GM21717 (cell line): ENCODE data around the gene INPP5J.

Experiments
- ATAC-seq: cut with Tn5 transposase; IDR thresholded peaks from one replicate; pipeline ENCODE4 v1.9.1; 2021; ENCODE audit warnings: mild to moderate bottlenecking, moderate library complexity; ENCODE audit not compliant: unreplicated experiment

INPP5J gene

DNA sequence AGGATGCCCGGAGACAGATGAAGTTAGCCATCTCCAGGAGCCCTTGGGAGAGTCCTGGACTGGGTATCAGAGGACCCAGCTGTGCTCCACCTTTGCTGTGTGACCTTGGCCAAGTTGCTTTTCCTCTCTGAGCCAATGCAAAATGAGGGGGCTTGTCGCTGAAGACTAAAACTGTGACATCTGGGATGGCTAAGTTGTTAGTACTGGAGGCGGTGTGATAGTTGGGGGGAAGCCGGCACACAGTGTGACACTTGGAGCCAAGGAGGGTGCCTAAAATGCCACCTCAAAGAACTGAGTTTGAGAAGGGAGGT is 481 bp downstream of the INPP5J start:
- no peak for ATAC-seq

DNA sequence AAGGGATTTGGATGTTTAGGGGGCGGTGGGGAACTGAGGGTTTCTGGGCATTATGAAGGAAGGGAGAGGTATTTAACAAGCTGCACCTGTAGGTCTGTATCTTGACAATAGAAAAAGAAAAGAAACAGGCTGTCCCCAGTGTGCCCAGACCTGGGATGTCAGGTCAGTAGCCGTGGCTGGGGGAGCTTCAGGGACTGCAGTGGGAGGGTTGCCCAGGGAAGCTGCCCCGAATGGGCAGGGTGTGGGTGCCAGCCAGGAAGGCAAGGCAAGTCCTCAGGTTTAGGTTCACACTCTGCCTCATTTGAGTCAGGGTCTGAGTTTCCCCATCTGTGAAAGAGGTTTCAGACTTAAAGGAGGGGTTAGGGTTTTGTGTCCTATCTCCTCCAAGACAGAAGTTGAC is 1.5 kb downstream of the INPP5J start:
- no peak for ATAC-seq

DNA sequence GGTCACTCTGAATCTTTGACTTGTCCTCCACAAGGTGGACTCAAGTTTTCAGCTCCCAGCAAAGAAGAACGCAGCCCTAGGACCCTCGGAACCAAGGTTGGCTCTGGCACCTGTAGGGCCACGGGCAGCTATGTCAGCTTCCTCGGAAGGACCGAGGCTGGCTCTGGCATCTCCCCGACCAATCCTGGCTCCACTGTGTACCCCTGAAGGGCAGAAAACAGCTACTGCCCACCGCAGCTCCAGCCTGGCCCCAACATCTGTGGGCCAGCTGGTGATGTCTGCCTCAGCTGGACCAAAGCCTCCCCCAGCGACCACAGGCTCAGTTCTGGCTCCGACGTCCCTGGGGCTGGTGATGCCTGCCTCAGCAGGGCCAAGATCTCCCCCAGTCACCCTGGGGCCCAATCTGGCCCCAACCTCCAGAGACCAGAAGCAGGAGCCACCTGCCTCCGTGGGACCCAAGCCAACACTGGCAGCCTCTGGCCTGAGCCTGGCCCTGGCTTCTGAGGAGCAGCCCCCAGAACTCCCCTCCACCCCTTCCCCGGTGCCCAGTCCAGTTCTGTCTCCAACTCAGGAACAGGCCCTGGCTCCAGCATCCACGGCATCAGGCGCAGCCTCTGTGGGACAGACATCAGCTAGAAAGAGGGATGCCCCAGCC is 2.2 kb downstream of the INPP5J start:
- ATAC-seq: no peak

DNA sequence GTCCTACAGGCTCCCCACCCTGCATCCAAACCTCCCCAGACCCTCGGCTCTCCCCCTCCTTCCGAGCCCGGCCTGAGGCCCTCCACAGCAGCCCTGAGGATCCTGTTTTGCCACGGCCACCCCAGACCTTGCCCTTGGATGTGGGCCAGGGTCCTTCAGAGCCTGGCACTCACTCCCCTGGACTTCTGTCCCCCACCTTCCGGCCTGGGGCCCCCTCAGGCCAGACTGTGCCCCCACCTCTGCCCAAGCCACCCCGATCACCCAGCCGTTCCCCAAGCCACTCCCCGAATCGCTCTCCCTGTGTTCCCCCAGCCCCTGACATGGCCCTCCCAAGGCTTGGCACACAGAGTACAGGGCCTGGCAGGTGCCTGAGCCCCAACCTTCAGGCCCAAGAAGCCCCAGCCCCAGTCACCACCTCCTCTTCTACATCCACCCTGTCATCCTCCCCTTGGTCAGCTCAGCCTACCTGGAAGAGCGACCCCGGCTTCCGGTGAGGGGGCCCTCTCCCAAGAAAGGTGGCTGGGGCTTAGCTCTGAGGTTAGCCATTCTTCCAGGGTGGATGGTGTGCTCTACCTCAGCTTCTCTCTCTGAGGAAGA is 2.9 kb downstream of the INPP5J start:
- ATAC-seq: no peak

DNA sequence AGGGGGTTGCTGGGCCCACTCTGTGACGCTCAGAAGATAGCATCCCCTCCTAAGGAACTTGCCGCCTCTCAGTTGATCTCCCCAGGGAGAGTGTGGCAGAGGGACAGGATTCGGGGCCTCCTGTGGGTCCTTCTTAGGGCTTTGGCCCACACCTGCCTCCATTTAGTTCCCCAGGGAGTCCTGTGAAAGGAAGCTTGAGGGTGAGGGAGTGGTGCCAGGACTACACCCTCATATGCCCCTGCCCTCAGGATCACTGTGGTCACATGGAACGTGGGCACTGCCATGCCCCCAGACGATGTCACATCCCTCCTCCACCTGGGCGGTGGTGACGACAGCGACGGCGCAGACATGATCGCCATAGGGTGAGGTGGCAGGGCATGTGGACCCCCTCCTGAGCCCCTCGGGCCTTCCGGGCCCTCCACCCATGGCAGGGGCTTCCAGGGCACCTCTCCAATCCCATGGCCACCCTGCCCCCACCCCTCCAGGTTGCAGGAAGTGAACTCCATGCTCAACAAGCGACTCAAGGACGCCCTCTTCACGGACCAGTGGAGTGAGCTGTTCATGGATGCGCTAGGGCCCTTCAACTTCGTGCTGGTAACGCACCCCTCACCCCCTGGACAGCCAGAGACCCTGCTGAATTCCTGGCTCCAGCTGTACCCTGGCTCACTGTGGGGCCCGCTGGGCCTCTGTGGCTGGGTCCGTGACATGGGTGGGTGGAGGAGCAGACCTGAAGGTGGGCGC is 3.5 kb downstream of the INPP5J start:
- no peak for ATAC-seq

DNA sequence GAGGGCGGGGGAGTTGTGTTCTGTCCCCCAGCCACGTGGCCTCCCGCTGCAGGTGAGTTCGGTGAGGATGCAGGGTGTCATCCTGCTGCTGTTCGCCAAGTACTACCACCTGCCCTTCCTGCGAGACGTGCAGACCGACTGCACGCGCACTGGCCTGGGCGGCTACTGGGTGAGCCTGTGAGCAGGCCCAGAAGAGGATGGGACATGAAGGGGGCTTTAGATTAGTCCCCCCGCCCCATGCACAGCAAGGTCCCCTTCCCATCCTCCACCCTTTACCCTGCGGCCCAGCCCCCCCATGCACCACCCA is 4.1 kb downstream of the INPP5J start:
- no peak for ATAC-seq

DNA sequence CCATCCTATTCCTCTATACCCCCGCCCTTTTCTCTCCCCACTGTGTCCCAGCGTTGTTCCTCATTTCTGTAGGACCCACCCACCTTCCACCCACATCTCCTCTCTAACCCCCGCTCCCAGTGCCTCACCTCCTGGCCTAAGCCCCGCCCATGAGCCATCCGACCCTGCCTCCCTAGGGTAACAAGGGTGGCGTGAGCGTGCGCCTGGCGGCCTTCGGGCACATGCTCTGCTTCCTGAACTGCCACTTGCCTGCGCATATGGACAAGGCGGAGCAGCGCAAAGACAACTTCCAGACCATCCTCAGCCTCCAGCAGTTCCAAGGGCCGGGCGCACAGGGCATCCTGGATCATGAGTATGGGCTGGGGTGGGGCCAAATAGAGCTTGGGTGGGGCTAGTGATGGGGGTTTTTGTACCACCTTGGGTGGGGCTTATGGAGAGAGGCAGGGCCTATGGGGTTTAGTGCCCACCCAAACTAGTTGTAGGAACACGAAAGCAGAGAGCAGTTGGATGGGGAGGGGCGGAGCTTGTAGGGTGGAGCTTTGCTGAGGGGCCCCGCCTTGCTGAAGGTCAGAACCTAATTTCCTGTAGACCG is 4.5 kb downstream of the INPP5J start:
- no peak for ATAC-seq

DNA sequence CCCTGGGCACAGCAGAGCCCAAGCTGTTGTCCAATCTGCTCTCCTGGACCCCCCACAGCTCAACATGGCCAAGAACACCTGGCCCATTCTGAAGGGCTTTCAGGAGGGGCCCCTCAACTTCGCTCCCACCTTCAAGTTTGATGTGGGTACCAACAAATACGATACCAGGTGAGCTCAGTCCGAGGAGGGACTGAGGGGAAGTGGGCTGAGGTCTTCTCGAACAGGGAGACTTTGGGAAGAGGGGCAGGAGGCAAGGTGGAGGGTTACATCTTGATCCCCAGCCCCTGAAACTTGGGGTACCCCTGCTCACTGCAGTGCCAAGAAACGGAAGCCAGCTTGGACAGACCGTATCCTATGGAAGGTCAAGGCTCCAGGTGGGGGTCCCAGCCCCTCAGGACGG is 5.4 kb downstream of the INPP5J start:
- ATAC-seq: no peak

DNA sequence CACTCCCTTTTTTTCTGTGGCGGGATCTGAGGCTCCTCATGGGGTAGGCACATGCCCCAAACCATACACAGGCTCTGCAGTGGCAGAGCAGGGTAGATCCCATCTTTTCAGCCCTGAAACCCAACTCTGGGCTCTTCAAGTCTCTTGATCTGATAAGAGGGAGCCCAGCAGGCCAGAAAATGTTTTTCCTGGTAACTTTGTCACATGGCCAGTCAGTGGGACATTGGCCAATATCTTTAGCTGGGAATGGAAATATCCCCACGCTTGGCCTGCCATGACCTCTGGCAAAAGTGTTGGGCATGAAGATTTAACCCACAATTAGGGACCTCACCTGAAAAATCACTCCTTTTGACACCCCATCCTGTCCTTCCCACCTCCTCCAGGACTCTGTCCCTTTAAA is 8.1 kb downstream of the INPP5J start:
- no peak for ATAC-seq

DNA sequence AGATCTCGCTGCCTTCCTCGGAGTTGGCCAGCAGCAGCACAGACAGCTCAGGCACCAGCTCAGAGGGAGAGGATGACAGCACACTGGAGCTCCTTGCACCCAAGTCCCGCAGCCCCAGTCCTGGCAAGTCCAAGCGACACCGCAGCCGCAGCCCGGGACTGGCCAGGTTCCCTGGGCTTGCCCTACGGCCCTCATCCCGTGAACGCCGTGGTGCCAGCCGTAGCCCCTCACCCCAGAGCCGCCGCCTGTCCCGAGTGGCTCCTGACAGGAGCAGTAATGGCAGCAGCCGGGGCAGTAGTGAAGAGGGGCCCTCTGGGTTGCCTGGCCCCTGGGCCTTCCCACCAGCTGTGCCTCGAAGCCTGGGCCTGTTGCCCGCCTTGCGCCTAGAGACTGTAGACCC is 11.1 kb downstream of the INPP5J start:
- ATAC-seq: no peak

DNA sequence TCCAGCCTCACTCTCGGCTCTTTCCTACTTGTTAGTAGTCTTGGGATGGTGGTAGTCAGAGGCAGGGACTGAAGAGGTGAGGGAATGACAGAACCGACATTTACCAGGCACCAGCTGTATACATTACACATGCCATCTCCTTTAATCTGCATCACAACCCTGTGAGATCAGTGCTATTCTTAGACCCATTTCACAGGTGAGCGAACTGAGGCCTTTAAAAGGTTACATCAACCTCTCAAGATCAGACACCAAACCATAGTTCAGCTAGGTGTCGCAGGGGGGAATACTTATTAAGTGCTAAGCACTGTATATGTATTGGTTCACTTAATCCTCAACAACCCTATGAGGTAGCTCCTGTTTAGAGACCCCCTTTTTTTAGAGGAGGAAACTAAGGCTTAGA is 11.9 kb downstream of the INPP5J start:
- ATAC-seq: no peak

DNA sequence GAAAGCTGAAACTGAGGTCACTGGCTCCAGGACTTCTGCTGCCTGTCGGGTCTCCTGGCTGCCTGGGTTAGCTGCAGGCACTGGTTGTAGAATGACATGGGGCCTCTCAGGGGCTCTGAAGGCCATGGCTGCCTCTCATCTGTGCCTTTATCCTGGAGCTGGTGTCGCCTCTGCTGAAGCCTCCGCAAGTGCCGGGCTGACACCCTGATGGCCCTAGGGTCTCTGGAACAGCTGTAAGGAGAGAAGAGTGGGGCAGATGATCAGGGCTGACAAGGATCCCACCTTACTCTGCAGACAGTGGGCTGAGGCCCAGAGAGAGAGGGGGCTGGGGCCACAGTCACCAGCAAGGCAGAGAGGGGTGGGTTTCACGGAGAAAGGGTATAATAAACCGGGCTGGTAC is 12.9 kb downstream of the INPP5J start:
- no peak for ATAC-seq

DNA sequence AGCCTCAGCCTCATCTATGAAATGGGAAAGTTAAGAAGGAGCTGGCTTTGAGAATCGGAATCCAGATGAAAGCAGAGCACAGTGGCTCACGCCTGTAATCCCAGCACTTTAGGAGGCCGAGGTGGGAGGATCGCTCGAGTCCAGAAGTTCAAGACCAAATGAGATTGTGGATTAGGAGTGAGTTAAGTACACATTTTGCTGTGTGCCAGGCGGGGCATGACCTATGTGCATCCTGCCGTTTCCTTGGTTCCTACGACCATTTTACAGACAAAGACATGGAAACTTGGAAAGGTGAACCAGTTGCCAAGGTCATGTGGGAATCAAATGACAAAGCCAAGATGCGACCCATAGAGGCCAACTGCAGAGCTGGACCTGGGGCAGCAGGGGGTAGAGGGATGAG is 13.4 kb downstream of the INPP5J start:
- ATAC-seq: no peak

DNA sequence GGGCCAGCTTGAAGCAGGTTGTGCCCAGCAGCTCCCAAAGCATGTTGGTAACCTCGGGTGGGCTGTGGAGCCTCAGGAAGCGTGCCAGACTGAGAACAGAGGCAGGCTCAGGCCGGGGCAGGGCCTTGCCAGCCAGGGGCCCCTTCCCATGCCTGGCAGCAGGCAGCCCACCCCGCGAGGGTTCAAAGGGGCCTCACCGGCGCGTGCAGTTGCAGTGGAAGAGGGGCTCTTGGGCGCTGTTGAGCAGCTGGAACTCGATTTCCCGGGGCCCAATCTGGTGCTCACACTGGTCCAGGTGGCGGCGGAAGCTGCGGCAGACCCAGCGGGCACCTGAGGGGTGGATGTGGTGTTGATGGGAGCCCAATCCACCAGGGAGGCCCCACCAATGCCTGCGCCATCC is 13.9 kb downstream of the INPP5J start:
- ATAC-seq: no peak

DNA sequence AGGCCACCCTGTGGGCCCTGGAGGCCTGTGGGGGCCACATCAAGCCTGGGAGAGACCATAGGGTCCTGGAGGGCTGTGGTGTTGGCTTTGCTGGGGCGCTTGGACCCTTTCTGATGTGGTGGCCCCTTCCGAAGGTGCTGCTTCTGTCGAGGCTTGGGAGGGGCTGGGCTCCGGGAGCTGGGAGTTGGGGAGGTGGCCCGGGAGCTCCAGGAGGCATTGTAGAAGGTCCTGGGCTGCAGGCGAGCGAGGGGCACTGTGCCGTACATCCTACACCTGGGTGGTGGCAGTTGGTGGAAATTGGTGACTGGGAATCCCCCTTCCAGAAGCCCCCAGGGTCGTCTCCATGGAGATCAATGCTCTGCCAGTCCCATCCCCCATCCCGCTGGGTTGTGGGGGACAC is 15.0 kb downstream of the INPP5J start:
- ATAC-seq: no peak

DNA sequence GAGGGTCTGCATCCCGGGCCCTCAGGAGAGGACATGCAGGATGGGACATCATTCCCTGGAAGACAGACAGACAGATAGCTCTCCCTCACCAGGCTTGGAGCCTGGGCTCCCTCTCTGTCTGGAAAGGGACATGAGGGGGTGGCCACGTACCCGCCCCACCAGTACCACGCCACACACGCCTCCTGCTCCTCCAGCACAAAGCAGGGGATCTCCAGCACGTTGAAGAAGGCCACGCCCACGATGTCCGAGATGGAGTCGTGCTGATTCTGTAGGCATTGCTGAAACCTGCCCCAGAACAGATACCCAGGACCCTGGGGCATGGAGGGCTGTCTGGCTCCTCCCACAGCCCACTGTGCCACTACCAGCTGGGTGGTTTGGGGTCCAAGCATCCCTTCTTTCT is 15.4 kb downstream of the INPP5J start:
- no peak for ATAC-seq

DNA sequence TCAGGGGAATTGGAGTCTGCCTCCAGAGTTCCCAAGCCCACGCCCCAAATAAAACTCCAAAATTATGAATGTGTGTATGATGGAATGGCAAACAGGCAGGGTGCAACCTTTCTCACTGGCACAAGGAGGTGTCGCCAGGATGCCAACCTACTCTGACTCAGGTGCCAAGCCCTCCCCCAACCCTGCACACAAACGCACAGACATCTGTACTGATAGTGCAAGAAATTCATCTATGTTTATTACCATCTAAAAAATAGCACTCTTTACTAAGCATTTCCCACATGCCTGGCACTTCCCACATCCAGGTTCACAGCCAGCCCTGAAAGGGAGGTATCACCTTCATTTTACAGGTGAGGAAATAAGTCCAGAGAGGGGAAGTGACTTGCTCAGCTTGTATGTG is 16.3 kb downstream of the INPP5J start:
- no peak for ATAC-seq

DNA sequence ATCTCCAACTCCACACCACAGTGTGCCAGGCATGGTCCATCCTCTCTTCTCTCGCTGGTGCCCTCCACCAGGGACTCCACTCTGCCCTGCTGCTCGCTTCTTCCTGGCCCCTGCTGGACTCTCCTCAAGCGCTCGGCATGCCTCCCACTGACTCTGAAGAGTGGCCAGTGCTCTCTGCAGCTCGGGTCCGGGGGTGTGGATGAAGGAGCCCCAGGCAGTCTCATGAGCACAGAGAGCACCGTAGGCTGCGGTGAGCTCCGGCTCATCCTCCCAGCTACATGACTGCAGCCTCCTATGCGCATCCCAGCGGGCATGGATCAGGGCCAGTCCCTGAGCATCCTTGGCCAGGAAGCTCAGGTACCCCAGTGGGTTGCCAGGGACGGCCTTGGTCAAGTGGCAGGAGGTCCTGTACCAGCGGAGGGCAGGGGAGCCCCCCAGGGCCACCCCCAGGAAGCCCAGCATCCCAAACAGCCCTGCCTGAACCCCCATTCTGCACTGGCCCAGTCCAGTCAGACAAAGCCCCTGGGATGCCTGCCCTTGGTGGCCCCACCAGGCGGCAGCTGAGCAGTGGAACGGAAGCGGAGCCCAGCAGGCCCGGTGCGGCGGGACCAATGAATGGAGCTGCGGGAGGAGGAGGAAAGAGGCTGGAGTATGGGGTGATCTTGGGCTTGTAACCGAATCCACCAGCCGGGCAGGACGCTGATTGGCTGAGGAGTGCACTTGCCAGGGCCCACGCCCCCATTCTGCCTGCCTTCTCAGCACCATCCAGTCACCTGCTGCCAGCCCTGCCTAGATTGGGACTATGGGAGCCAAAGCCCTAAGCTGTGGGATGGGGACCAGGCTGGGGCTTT is 17.3 kb downstream of the INPP5J start, which contains the start of gene PLA2G3:
Gene PLA2G3, minus strand, starts transcription at position 643 of the 851 bp plus-strand sequence. Its CDS starts 154 bp downstream, at position 489.
- ATAC-seq: no peak

DNA sequence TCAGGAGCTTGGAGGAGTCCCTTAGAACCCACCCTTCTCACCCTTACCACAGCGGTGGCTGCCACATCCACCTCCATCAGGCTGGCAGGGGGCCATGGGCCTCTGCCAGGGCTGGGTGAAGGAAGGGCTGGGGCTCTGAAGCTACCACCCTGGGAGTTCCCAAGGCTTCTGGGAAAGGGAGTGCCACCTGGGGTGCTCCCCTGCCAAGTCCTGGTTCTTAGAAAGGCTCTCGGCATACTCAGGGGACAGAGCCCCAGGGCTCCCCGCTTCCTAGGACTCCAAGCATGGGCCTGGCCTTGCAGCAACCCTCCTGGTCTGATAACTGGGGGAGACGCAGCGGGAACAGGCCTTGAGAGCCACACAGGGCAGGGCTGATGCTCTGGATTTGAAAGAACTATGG is 18.0 kb downstream of the INPP5J start:
- no peak for ATAC-seq

DNA sequence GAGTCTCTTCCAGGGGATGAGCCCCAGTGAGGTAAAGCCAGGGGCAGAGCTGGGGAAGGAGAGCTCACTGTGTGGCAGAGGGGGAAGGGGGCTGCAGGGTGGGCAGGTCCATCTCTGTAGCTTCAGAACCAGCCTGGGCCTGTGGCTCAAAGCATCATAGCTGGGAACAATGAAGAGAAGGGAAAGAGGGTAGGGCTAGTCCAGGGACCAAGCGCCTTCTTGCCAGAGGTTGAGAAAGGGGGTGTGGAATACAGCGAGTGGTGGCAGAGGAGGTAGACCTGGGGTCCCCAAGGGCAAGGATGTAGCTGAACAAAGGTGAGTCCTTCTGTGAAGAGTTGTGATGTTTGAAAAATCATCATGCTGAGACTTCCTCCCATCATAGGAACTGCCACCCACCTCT is 18.8 kb downstream of the INPP5J start:
- no peak for ATAC-seq

DNA sequence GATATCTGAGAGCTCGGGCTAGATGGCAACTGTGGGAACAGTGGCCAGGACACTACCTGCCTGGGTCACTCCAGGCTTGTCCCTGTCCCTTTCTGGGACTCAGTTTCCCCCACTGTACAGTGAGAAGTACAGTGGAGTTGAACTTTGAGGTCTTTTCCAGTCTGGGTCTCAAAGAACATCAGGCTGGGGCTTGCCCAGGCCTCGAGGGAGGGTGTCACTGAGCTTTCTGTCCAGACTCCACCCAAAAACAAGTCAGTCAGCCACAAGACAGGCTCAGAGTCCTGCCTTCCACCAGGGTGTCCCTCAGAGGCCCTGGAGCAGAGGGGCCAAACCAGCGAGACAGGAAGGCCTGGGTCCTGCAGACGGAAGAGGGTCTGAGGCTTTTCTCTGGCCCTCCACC is 19.5 kb downstream of the INPP5J start:
- no peak for ATAC-seq
